ENCODE data around the gene ZNF555. TPM values are rescaled to one million over a fixed set of nuclear protein-coding genes. Genes with fewer than 3 reads are reported as not detected.

Gene ZNF555
- total and polyA plus RNA-seq, 10 of the 15 experiments (the other 5 are each of a cell fraction or from before 2014, with no cell fraction given), result 0.58 to 1.9 (median 1.2) TPM

DNA sequence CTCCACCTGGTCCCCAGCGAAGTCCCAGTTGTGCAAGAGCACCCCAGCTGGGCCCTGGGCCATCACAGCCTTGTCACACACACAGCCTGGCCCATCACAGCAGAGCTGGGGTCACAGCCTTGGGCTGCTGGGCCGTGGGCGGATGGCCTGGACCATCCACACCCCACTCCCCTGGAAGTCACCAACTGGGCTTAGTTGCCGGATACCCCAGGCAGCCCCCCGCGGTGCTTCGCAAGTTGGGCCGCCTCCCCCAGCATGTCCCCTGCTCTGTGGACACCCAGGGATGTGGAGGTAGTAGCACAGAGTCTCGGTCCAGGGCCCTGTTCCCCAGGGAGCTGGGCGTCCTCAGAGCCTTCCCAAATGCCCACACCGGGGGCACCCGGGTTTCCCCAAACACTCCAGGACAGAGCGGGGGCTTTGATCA, 26.1 kb upstream of the ZNF555 start:
- TF ChIP-seq ZSCAN29 (IDR thresholded peaks at IDR 0.05) (no peak), MTA2 (IDR thresholded peaks at IDR 0.05; ENCODE audit: low read depth) (no peak), ASH2L (IDR thresholded peaks at IDR 0.05; ENCODE audit: borderline replicate concordance, low read depth) (no peak), POLR2A (IDR thresholded peaks at IDR 0.05; ENCODE audit: low read depth, low read length) (no peak), RBBP5 (conservative IDR thresholded peaks at IDR 0.05) (no peak), USF1 (IDR thresholded peaks at IDR 0.05; ENCODE audit: borderline replicate concordance, extremely low read length, insufficient read depth, low read depth, low read length) (no peak), ZNF592 (IDR thresholded peaks at IDR 0.05) (no peak), MEF2A (IDR thresholded peaks at IDR 0.05; ENCODE audit: insufficient read depth, low read depth, low read length) (no peak), MYB (IDR thresholded peaks at IDR 0.05; ENCODE audit: borderline replicate concordance, low read depth, low read length) (no peak), IRF4 (IDR thresholded peaks at IDR 0.05; ENCODE audit: low read depth, low read length) (no peak), KDM1A (IDR thresholded peaks at IDR 0.05; ENCODE audit: borderline replicate concordance) (no peak), YY1 (IDR thresholded peaks at IDR 0.05; ENCODE audit: low read depth, low read length) (no peak), RAD21 (IDR thresholded peaks at IDR 0.05; ENCODE audit: insufficient read depth, low read depth, low read length) (no peak), CBX3 (IDR thresholded peaks at IDR 0.05; ENCODE audit: borderline replicate concordance, low read depth) (no peak)
- TF ChIP-seq, protein P1, sequence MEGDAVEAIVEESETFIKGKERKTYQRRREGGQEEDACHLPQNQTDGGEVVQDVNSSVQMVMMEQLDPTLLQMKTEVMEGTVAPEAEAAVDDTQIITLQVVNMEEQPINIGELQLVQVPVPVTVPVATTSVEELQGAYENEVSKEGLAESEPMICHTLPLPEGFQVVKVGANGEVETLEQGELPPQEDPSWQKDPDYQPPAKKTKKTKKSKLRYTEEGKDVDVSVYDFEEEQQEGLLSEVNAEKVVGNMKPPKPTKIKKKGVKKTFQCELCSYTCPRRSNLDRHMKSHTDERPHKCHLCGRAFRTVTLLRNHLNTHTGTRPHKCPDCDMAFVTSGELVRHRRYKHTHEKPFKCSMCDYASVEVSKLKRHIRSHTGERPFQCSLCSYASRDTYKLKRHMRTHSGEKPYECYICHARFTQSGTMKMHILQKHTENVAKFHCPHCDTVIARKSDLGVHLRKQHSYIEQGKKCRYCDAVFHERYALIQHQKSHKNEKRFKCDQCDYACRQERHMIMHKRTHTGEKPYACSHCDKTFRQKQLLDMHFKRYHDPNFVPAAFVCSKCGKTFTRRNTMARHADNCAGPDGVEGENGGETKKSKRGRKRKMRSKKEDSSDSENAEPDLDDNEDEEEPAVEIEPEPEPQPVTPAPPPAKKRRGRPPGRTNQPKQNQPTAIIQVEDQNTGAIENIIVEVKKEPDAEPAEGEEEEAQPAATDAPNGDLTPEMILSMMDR (IDR thresholded peaks at IDR 0.05 in 2 of 3, conservative IDR thresholded peaks at IDR 0.05 in 1 of 3; ENCODE audit: control insufficient read depth in 2 of 3, extremely low read depth in 1 of 3, insufficient read depth in 1 of 3, low read depth in 3 of 3, low read length in 3 of 3), result no peak
- in situ Hi-C loops (cut with MboI) (no loop called here), intact Hi-C loops (cut with micrococcal nuclease; ENCODE audit: unreplicated experiment) (no loop called here)
- Histone ChIP-seq H3K9ac (ENCODE audit: control insufficient read depth, insufficient read depth, low read length) (no peak overlapping the region), H3K27me3 (replicated peaks in 1 of 2; ENCODE audit: control insufficient read depth in 2 of 2, insufficient read depth in 2 of 2, low read length in 1 of 2) (no peaks in the 10 kb centered on the region), H3K27ac (ENCODE audit: control insufficient read depth, insufficient read depth) (no peak overlapping the region), H3K4me3 (no peak overlapping the region), H4K20me1 (ENCODE audit: control insufficient read depth, insufficient read depth) (no peaks in the 10 kb centered on the region), H3K9me3 (replicated peaks; ENCODE audit: control insufficient read depth, insufficient read depth, low read length) (no peaks in the 10 kb centered on the region), H3K36me3 (ENCODE audit: control insufficient read depth in 2 of 2, insufficient read depth in 2 of 2, low read length in 1 of 2) (peaks cover 6 to 10% of the 10 kb centered on the region in 2 experiments; a peak in 3 of 4 replicates), H3K79me2 (ENCODE audit: control insufficient read depth, insufficient read depth, low read length) (no peaks in the 10 kb centered on the region; the same call in 1 of the 2 replicates), H3K4me2 (ENCODE audit: control insufficient read depth, insufficient read depth) (no peak overlapping the region), H2AFZ (ENCODE audit: control insufficient read depth, low read depth, low read length) (no peak overlapping the region), H3K4me1 (ENCODE audit: control insufficient read depth, insufficient read depth, low read length) (no peaks in the 10 kb centered on the region)
- no TSS peak for BruUV-seq (replicated peaks)
- 92% methylated on average over 13 of the region's 13 CpGs for WGBS (ENCODE audit: insufficient coverage, insufficient replicate concordance, low lambda C conversion rate, missing lambda C conversion rate)
- ChIA-PET POLR2A (no interaction called here), SMC1A (ENCODE audit: uncharacterized antibody, unreplicated experiment) (no interaction called here), RAD21 (ENCODE audit: unreplicated experiment) (no interaction called here), CTCF (no interaction called here)
- FAIRE-seq, result no peak
- no peak for ATAC-seq
- no peak for DNase-seq (ENCODE audit: low read depth, low spot score)
